Neural cell (in vitro differentiated cells): ENCODE measurements around the gene HK1. TPM values are rescaled to one million over a fixed set of nuclear protein-coding genes. Genes with fewer than 3 reads are reported as not detected.
"Not testable (repeated sequence)": the region's sequence is repeated elsewhere in the genome, so short reads cannot be mapped to it uniquely, and the experiment has no call there.

ENCODE experiments used
- H2AFZ ChIP-seq: fragments of 200-600, 300-800 bp; sonication (generic), shearing (Covaris generic); 2 replicates; pipeline ENCODE4 v1.6.0; 2014; ENCODE audit warnings: low read depth, mild to moderate bottlenecking, antibody characterized with exemption, low read length, moderate library complexity
- H3F3A ChIP-seq: fragments of 200-600 bp; shearing (Covaris generic); 2 replicates; pipeline ENCODE4 v1.6.1; 2016; ENCODE audit warnings: mild to moderate bottlenecking, moderate library complexity, mixed read lengths, antibody characterized with exemption, low read length; ENCODE audit not compliant: insufficient read depth, poor library complexity, severe bottlenecking
- H3K27ac ChIP-seq: fragments of 200-600, 300-800 bp; sonication (generic), shearing (Covaris generic); 2 replicates; pipeline ENCODE4 v1.5.1; 2014; ENCODE audit warnings: mild to moderate bottlenecking, low read length, moderate library complexity
- H3K27me3 ChIP-seq: fragments of 300-800, 200-600 bp; sonication (generic), shearing (Covaris generic); 2 replicates; pipeline ENCODE4 v1.6.0; 2014; ENCODE audit warnings: mild to moderate bottlenecking, low read depth, low read length, moderate library complexity; ENCODE audit not compliant: insufficient read depth
- H3K36me3 ChIP-seq: fragments of 300-800, 200-600 bp; sonication (generic), shearing (Covaris generic); 2 replicates; pipeline ENCODE4 v1.5.1; 2014; ENCODE audit warnings: mild to moderate bottlenecking, antibody characterized with exemption, low read length, moderate library complexity; ENCODE audit not compliant: insufficient read depth
- H3K4me2 ChIP-seq: fragments of 300-800, 200-600 bp; sonication (generic), shearing (Covaris generic); 2 replicates; pipeline ENCODE4 v1.6.0; 2014; ENCODE audit warnings: mild to moderate bottlenecking, low read length
- H3K4me3 ChIP-seq: fragments of 300-800, 200-600 bp; sonication (generic), shearing (Covaris generic); 2 replicates; pipeline ENCODE4 v1.5.1; 2014; ENCODE audit warnings: mild to moderate bottlenecking, low read length, moderate library complexity
- H3K79me2 ChIP-seq: fragments of 200-600 bp; shearing (Covaris generic); replicated peaks from 2 replicates; pipeline ENCODE4 v1.6.0; 2014; ENCODE audit warnings: mild to moderate bottlenecking, low read length, moderate library complexity; ENCODE audit not compliant: insufficient read depth
- H3K9ac ChIP-seq: fragments of 300-800, 200-600 bp; sonication (generic), shearing (Covaris generic); 2 replicates; pipeline ENCODE4 v1.6.1; 2016; ENCODE audit warnings: mild to moderate bottlenecking, low read length, mixed read lengths
- H3K9me2 ChIP-seq: fragments of 200-600 bp; shearing (Covaris generic); 2 replicates; pipeline ENCODE4 v1.6.1; 2016; ENCODE audit warnings: mild to moderate bottlenecking, low read length, mixed read lengths; ENCODE audit not compliant: insufficient read depth
- H3K9me3 ChIP-seq: fragments of 200-600, 300-800 bp; sonication (generic), shearing (Covaris generic); 2 replicates; pipeline ENCODE4 v1.6.1; 2016; ENCODE audit warnings: mild to moderate bottlenecking, mixed run types, low read length, moderate library complexity, mixed read lengths
- H4K20me1 ChIP-seq: fragments of 200-600 bp; shearing (Covaris generic); 2 replicates; pipeline ENCODE4 v1.6.1; 2016; ENCODE audit warnings: mild to moderate bottlenecking, mixed run types; ENCODE audit not compliant: insufficient read depth
- CTCF ChIP-seq: fragments of 450-650 bp; IDR thresholded peaks from 2 replicates; pipeline ENCODE4 v1.5.1; 2014; ENCODE audit warnings: antibody characterized with exemption, mild to moderate bottlenecking, moderate library complexity; ENCODE audit not compliant: poor library complexity, severe bottlenecking
- EP300 ChIP-seq: fragments of 450-650 bp; conservative IDR thresholded peaks from 2 replicates; pipeline ENCODE4 v1.6.1; 2014; ENCODE audit warnings: antibody characterized with exemption, mild to moderate bottlenecking, moderate library complexity; ENCODE audit not compliant: poor library complexity, severe bottlenecking
- EZH2 ChIP-seq: fragments of 200-600, 300-800 bp; shearing (Covaris generic), sonication (generic); IDR thresholded peaks from 2 replicates; pipeline ENCODE4 v1.6.1; 2014; ENCODE audit warnings: antibody characterized with exemption, low read length, borderline replicate concordance, mild to moderate bottlenecking; ENCODE audit not compliant: insufficient read depth, poor library complexity, severe bottlenecking
- MXI1 ChIP-seq: fragments of 450-650 bp; conservative IDR thresholded peaks from 2 replicates; pipeline ENCODE4 v1.6.1; 2014; ENCODE audit warnings: antibody characterized with exemption, mild to moderate bottlenecking; ENCODE audit not compliant: poor library complexity, severe bottlenecking
- POLR2AphosphoS5 ChIP-seq: IDR thresholded peaks from 2 replicates; pipeline ENCODE4 v1.6.1; 2012
- RAD21 ChIP-seq: fragments of 450-650 bp; conservative IDR thresholded peaks from 2 replicates; pipeline ENCODE4 v1.6.1; 2014; ENCODE audit warnings: antibody characterized with exemption, mild to moderate bottlenecking, moderate library complexity
- REST ChIP-seq: IDR thresholded peaks from 2 replicates; pipeline ENCODE4 v1.6.1; 2012; ENCODE audit warnings: borderline replicate concordance
- SMC3 ChIP-seq: fragments of 450-650 bp; conservative IDR thresholded peaks from 2 replicates; pipeline ENCODE4 v1.6.1; 2014; ENCODE audit warnings: antibody characterized with exemption, mild to moderate bottlenecking, moderate library complexity; ENCODE audit not compliant: poor library complexity
- TAF1 ChIP-seq: IDR thresholded peaks from 2 replicates; pipeline ENCODE4 v1.6.1; 2012; ENCODE audit warnings: low read depth
- polyA plus RNA-seq: library from polyadenylated mRNA; depleted of rRNA; stranded (reverse); fragments of >200 nt; gene quantifications from 2 replicates; pipeline ENCODE4 v1.2.3, GENCODE V29; 2014

HK1 gene
- polyA plus RNA-seq, 1 donor from 2014 or later = 60.5 TPM

- H3K4me2 ChIP-seq, H3K9me3 ChIP-seq, H3K79me2 ChIP-seq, H3K9ac ChIP-seq, H3K27ac ChIP-seq, H3K9me2 ChIP-seq, H3F3A ChIP-seq, H2AFZ ChIP-seq, H3K4me3 ChIP-seq, H4K20me1 ChIP-seq, H3K27me3 ChIP-seq, H3K36me3 ChIP-seq: not testable (repeated sequence)
These were observed 30.0 kb downstream of the HK1 start for GRCh38 chr10:69308304-69308703.

GRCh38 chr10:69311309-69311708, 33.0 kb downstream of the HK1 start:
- H3K9ac ChIP-seq = no peak overlapping the region
- H3K79me2 ChIP-seq = no peaks in the 10 kb centered on the region
- no peaks in the 10 kb centered on the region for H3F3A ChIP-seq
- H3K9me3 ChIP-seq = no peaks in the 10 kb centered on the region
- H3K27ac ChIP-seq = no peak overlapping the region
- H3K36me3 ChIP-seq = no peaks in the 10 kb centered on the region
- H3K9me2 ChIP-seq = no peaks in the 10 kb centered on the region
- no peak overlapping the region for H3K4me2 ChIP-seq
- no peaks in the 10 kb centered on the region for H4K20me1 ChIP-seq
- no peak overlapping the region for H3K4me3 ChIP-seq
- TF ChIP-seq POLR2AphosphoS5 (no peak), REST (no peak), EZH2 (no peak), MXI1 (no peak), RAD21 (no peak), CTCF (no peak), TAF1 (no peak), EP300 (no peak), SMC3 (no peak)
- H2AFZ ChIP-seq = no peak overlapping the region
- H3K27me3 ChIP-seq = no peaks in the 10 kb centered on the region

GRCh38 chr10:69312528-69312927, 34.2 kb downstream of the HK1 start:
- Histone ChIP-seq H3K79me2 (no peaks in the 10 kb centered on the region), H3K9ac (no peak overlapping the region), H3K27me3 (no peaks in the 10 kb centered on the region), H3K4me2 (no peak overlapping the region), H4K20me1 (no peaks in the 10 kb centered on the region), H3K4me3 (no peak overlapping the region), H3K9me3 (no peaks in the 10 kb centered on the region), H2AFZ (no peak overlapping the region), H3K27ac (no peak overlapping the region), H3K36me3 (no peaks in the 10 kb centered on the region), H3F3A (no peaks in the 10 kb centered on the region), H3K9me2 (no peaks in the 10 kb centered on the region)
- no peak for TF ChIP-seq RAD21
- no peak for TF ChIP-seq SMC3
- TF ChIP-seq MXI1 = no peak
- TF ChIP-seq EP300 = no peak
- TF ChIP-seq TAF1 = no peak
- no peak for TF ChIP-seq EZH2
- TF ChIP-seq CTCF = no peak
- TF ChIP-seq POLR2AphosphoS5 = no peak
- TF ChIP-seq REST = no peak
